NCI-H510A treated with DMSO at 0.1 percent for 48 hours (cell line): ENCODE results near the gene HELT.
"Not testable (repeated sequence)": the region's sequence is repeated elsewhere in the genome, so short reads cannot be mapped to it uniquely, and the experiment has no call there.

ENCODE experiments used
- DNase-seq: peaks from one replicate; lab custom pipeline; 2025; lab: John Stamatoyannopoulos, UW

The HELT gene, protein sequence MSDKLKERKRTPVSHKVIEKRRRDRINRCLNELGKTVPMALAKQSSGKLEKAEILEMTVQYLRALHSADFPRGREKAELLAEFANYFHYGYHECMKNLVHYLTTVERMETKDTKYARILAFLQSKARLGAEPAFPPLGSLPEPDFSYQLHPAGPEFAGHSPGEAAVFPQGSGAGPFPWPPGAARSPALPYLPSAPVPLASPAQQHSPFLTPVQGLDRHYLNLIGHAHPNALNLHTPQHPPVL

DNA sequence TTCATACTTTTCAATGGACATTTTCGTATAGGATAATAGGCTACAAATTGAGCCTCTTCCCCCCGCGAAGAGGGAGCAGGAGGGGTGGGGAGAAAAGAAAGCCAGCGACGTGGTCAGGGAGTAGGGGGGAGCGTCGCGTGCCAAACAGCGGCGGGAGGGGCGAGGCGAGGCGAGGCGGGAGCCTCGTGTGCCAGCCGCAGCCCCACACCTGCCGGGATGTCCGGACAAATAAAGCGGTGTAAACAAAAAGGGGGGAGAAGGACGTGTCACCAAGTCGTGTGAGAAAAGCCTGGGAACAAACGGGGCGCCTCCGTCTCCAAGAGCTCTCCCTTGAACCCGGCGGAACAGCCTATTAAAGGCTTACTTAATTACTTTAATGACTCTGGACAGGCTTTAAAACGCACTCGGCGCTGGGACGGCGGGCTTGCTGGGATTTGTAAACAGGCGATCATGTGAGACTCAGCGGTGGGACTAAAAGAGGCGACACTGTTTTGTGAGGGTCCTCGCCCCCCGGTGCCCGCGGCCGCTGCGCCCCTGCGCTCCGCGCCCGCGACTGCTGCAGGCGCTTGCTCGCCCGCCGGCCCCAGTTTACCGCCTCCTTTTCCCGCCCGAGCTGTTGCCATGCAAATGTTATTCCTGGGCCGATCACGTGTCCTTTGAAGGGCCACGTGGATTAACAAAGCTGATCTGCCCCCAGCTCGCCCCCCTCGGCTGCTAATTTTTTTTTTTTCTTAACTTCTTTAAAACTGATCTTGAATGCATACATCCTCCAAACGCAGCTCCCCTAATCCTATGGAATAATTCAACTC lies at the start of gene HELT:
HELT (plus strand) TSS at position 527 of the 809 bp plus-strand sequence. CDS start 439 bp downstream, outside the sequence.
- no peak for DNase-seq

- no peak for DNase-seq
Measured at GRCh38 chr4:184968784-184969201, 49.5 kb upstream of the HELT start.

GRCh38 chr4:184969610-184970009 lies 48.7 kb upstream of the HELT start:
- no peak for DNase-seq

DNA sequence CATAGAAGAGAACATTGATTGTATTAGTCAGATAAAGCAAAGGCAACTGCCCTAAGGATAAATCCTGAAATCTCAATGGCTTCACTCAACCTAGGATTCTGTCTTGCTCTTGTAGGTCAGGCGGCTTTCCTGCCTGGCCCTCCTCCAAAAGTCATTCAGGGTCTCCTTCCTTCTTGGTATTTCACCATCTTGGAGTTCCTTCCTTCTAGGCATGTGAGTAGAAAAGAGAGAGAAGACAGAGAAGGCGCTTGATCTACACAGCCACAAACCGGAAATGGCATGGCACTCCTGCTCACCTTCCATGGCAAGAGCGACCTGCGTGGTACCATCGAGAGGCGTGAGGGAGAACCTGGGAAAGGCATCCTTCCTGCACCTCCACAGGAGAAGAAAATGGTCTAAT lies 45.3 kb upstream of the HELT start:
- DNase-seq, result no peak

DNA sequence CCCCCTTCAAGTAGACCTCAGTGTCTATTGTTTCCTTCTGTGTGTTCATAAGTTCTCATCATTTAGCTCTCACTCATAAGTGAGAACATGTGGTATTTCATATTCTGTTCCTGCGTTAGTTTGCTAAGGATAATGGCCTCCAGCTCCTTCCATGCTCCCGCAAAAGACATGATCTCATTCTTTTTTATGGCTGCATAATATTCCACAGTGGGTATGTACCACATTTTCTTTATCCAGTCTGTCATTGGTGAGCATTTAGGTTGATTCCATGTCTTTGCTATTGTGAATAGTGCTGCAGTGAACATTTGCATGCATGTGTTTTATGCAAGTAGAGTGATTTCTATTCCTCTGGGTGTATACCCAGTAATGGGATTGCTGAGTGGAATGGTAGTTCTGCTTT lies 41.9 kb upstream of the HELT start:
- DNase-seq, result not testable (repeated sequence)

GRCh38 chr4:184977747-184978146 lies 40.5 kb upstream of the HELT start:
- no peak for DNase-seq

- no peak for DNase-seq
Measured at GRCh38 chr4:184978211-184978610, 40.1 kb upstream of the HELT start.

- DNase-seq, result no peak
Measured at GRCh38 chr4:184979461-184980124, 38.7 kb upstream of the HELT start.

GRCh38 chr4:184980261-184980660 lies 38.0 kb upstream of the HELT start:
- DNase-seq, result no peak

- peak; percentile 10 for DNase-seq
Measured at GRCh38 chr4:184983672-184984356, 34.5 kb upstream of the HELT start.

- no peak for DNase-seq
Measured at GRCh38 chr4:184987493-184988031, 30.7 kb upstream of the HELT start.

DNA sequence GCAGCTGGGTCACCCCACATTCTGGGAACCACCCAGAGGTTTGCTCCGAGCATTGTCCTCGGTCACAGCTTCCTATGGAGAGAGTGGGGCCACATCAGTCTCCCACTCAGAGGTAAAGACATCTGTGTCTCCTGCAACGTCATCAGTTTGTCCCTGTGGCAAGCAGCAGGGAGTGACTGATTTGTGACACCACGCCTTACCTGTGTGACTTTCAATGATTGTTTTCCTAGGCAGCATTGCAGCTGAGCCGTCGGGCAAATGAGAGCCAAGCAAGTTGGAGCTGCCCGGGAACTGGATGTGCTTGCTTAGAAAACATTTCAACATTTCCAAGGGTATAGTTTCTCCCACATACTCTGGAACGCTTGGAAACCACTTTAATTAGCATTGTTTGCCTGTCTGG lies 29.7 kb upstream of the HELT start:
- DNase-seq, result no peak

GRCh38 chr4:184989283-184989682 lies 29.0 kb upstream of the HELT start:
- DNase-seq, result not testable (repeated sequence)

- not testable (repeated sequence) for DNase-seq
Measured at GRCh38 chr4:184990131-184990530, 28.2 kb upstream of the HELT start.

DNA sequence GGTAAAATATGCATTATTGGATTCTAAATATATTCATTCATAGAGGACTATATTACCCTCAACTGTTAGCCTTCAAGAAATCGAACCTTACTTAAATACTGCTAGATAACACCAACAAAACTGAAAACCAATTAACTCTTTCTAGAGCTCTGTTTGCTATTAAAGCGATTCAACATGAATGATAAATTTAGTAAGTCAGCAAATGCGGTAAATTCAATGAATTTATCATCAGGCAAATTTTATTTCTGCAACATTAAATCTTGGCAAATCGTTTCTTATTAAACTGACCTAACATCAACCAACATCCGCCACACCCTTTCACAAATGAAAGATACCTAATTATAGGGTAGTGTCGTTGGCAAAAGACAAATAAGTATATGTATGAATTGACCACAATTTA lies 26.4 kb upstream of the HELT start:
- DNase-seq, result no peak

- DNase-seq, result no peak
Measured at GRCh38 chr4:184992422-184992821, 25.9 kb upstream of the HELT start.

DNA sequence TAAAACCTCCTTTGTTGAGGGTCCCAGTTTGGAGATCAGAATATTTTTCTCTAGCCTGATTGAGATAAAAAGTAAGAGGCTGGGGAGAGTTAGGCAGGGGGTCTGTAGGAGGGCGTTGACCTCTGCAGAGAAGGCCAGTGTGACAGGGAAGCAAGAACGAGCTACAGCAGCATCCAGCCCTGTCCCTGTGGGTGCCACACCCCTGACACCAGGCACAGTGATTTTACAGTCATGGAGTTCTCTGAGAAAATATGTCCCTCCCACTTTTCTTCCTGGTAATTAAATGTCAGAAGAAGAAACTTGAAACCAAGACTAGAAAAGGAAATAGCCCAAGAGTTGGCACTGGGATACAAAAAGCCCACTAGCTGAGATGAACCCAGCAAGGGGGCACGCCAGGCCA lies 25.0 kb upstream of the HELT start:
- no peak for DNase-seq

DNA sequence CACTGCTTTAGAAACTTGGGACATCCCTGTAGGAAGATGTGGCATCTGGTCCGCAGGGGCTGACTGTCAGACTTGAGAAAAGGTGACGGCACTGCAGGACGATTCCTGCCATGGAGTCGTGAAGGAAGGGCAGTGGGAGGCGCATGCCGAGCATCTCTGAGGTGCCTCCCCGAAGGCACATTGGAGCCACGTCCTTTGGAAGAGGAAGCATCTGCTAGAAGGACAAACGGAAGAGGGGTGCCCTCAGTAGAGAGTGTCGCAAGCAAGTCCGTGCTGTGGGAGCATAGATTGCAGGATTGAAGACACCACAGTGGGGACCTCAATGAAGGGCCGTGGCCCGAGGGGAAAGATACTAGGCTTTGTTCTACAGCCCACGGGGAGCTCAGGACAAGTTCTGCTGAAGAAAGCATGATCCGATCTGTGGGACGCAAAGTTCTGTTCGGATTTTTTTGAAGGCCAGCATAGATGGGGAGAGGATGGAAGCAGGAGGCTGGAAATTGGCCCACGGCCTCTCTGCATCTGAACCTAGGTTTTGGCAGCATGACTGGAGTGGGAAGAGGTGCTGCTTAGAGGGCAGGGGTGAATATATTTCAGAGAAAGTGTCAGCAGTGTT lies 24.2 kb upstream of the HELT start:
- no peak for DNase-seq

- no peak for DNase-seq
Measured at GRCh38 chr4:184994623-184995010, 23.7 kb upstream of the HELT start.

DNA sequence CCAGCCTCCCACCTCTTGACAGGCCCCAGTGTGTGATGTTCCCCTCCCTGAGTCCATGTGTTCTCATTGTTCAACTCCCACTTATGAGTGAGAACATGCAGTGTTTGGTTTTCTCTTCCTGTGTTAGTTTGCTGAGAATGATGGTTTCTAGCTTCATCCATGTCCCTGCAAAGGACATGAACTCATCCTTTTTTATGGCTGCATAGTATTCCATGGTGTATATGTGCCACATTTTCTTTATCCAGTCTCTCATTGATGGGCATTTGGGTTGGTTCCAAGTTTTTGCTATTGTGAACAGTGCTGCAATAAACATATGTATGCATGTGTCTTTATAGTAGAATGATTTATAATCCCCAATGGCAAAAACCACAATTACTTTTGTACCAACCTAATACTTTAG lies 20.6 kb upstream of the HELT start:
- not testable (repeated sequence) for DNase-seq

DNA sequence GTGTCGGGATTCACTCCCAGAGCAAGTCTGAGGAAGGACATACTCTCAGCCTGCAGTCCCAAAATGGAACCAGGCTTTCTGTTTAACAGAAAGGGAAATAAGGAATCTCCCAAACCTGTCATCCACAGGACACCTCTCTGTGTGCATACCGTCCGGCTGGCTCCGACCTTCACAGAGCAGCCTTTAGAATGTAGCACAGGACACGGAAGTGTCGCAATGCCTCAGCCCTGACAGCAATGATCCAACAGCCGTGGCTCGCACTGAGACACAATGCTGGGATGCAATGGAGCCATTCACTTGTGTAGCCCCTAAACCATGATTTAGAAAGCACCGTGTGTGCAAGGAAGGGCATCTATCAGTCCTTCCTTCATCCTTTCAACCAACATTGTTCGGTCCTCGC lies 15.5 kb upstream of the HELT start:
- DNase-seq, result no peak
